ENCODE measurements around the gene MEI4.

- TF ChIP-seq CTCF (IDR thresholded peaks at IDR 0.05; ENCODE audit: insufficient read depth, low read length) (no peak), POLR2AphosphoS5 (IDR thresholded peaks at IDR 0.05; ENCODE audit: low read depth) (no peak), SPI1 (IDR thresholded peaks at IDR 0.05; ENCODE audit: borderline replicate concordance, low read depth) (no peak), REST (IDR thresholded peaks at IDR 0.05; ENCODE audit: insufficient replicate concordance, low read depth) (no peak)
Observed at GRCh38 chr6:77604476-77604875, 48.4 kb upstream of the MEI4 start.
